Muscle layer of colon (tissue), 2 donors: ENCODE data around the gene CRIP1.

Source experiments
- H3K27ac ChIP-seq: one replicate; pipeline ENCODE4 v1.7.0; 2013; ENCODE audit warnings: low read depth, mild to moderate bottlenecking, low read length, moderate library complexity
- H3K27me3 ChIP-seq, 2 donors: one replicate each; pipeline ENCODE4 v1.7.0; 2013; ENCODE audit warnings: low read length in 2 of 2, mild to moderate bottlenecking in 2 of 2; ENCODE audit not compliant: insufficient read depth in 2 of 2, control insufficient read depth in 1 of 2
- H3K36me3 ChIP-seq: one replicate; pipeline ENCODE4 v1.7.0; 2013; ENCODE audit warnings: mild to moderate bottlenecking, low read length; ENCODE audit not compliant: insufficient read depth
- H3K4me1 ChIP-seq: one replicate; pipeline ENCODE4 v1.7.0; 2013; ENCODE audit warnings: mild to moderate bottlenecking, low read length; ENCODE audit not compliant: insufficient read depth
- H3K4me3 ChIP-seq, 2 donors: one replicate each; pipeline ENCODE4 v1.7.0; 2013; ENCODE audit warnings: low read length in 2 of 2, low read depth in 1 of 2, mild to moderate bottlenecking in 1 of 2, moderate library complexity in 1 of 2
- H3K9ac ChIP-seq: one replicate; pipeline ENCODE4 v1.7.0; 2013; ENCODE audit warnings: low read length
- H3K9me3 ChIP-seq: one replicate; pipeline ENCODE4 v1.7.0; 2013; ENCODE audit warnings: mild to moderate bottlenecking, low read length
- donor health status: abdominal sarcoma.
- donor health status: Adenocarcinoma of cecum.

Gene CRIP1

GRCh38 chr14:105500036-105500725 lies 13.5 kb downstream of the CRIP1 start:
- Histone ChIP-seq H3K27me3 (no peaks in the 10 kb centered on the region), H3K9me3 (no peaks in the 10 kb centered on the region), H3K4me3 (no peak overlapping the region), H3K36me3 (no peaks in the 10 kb centered on the region), H3K4me1 (no peaks in the 10 kb centered on the region), H3K27ac (no peak overlapping the region), H3K9ac (no peak overlapping the region)

- no peak overlapping the region for H3K9ac ChIP-seq
These were observed 14.0 kb downstream of the CRIP1 start for GRCh38 chr14:105500726-105501101.

GRCh38 chr14:105501504-105502291 lies 15.0 kb downstream of the CRIP1 start:
- H3K4me3 ChIP-seq: no peak overlapping the region
- H3K27ac ChIP-seq: no peak overlapping the region
- no peaks in the 10 kb centered on the region for H3K4me1 ChIP-seq
- no peaks in the 10 kb centered on the region for H3K27me3 ChIP-seq
- H3K36me3 ChIP-seq: no peaks in the 10 kb centered on the region
- H3K9ac ChIP-seq: no peak overlapping the region
- H3K9me3 ChIP-seq: no peaks in the 10 kb centered on the region

More at GRCh38 chr14:105500726-105501101, 14.0 kb downstream of the CRIP1 start:
- Histone ChIP-seq H3K9me3 (no peaks in the 10 kb centered on the region), H3K27ac (no peak overlapping the region), H3K4me1 (no peaks in the 10 kb centered on the region), H3K4me3 (no peak overlapping the region), H3K27me3 (no peaks in the 10 kb centered on the region), H3K36me3 (no peaks in the 10 kb centered on the region)

- Histone ChIP-seq H3K9ac (no peak overlapping the region), H3K9me3 (no peaks in the 10 kb centered on the region), H3K4me3 (no peak overlapping the region), H3K4me1 (no peaks in the 10 kb centered on the region), H3K27me3 (no peaks in the 10 kb centered on the region), H3K36me3 (no peaks in the 10 kb centered on the region), H3K27ac (no peak overlapping the region)
These were observed 16.0 kb downstream of the CRIP1 start for GRCh38 chr14:105502446-105503295.

GRCh38 chr14:105503296-105503640 lies 16.6 kb downstream of the CRIP1 start:
- H3K4me3 ChIP-seq: no peak overlapping the region
- no peak overlapping the region for H3K27ac ChIP-seq
- no peak overlapping the region for H3K9ac ChIP-seq
- no peaks in the 10 kb centered on the region for H3K36me3 ChIP-seq
- no peaks in the 10 kb centered on the region for H3K4me1 ChIP-seq
- no peaks in the 10 kb centered on the region for H3K9me3 ChIP-seq
- H3K27me3 ChIP-seq: no peaks in the 10 kb centered on the region

- no peaks in the 10 kb centered on the region for H3K36me3 ChIP-seq
- no peaks in the 10 kb centered on the region for H3K27me3 ChIP-seq
- H3K4me1 ChIP-seq: no peaks in the 10 kb centered on the region
- H3K9ac ChIP-seq: no peak overlapping the region
- no peak overlapping the region for H3K4me3 ChIP-seq
- H3K27ac ChIP-seq: no peak overlapping the region
- no peaks in the 10 kb centered on the region for H3K9me3 ChIP-seq
These were observed 17.4 kb downstream of the CRIP1 start for GRCh38 chr14:105503935-105504692.

GRCh38 chr14:105505101-105505500 lies 18.4 kb downstream of the CRIP1 start:
- H3K27ac ChIP-seq: no peak overlapping the region
- H3K27me3 ChIP-seq: no peaks in the 10 kb centered on the region
- H3K9ac ChIP-seq: no peak overlapping the region
- no peaks in the 10 kb centered on the region for H3K9me3 ChIP-seq
- H3K4me3 ChIP-seq: no peak overlapping the region
- H3K4me1 ChIP-seq: no peaks in the 10 kb centered on the region
- H3K36me3 ChIP-seq: no peaks in the 10 kb centered on the region

DNA sequence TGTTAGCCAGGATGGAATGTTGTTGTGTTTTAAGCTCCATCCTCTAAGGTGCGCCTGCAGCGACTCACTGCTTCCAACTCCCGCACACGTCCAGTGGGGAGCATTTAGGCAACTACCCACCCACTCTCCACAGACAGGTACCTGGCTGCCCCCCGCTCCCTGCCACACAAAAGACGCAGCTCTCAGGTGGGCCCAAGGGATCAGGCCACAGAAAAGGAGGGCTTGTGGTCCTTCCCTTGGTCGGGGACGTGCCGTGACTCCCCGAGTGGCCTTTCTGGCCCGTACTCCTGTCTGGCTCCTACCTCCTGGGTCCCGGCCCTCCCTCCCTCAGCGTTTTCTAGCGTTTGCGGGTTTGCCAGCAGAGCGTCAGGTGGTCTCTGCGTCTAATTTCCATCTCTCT lies 20.6 kb downstream of the CRIP1 start:
- H3K4me1 ChIP-seq: no peaks in the 10 kb centered on the region

DNA sequence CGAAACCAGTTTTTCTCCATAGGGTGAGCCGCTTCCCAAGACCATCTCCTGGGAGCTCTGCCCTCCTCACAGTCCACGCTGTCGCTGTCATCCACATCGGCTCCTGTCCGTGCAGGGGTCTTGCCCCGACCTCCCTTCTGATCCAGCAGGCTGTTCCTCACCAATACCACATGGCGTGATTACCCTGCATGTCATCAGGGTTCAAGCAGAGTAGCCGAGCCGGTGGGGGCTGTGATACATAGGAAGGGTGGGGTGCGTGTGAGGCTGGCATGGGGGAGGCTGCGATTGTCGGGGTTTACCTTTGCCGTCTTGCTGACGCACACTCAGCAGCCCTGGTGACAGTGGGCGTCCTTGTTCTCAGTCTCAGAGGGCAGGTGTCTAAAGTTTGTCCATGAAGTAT lies 21.4 kb downstream of the CRIP1 start:
- no peak overlapping the region for H3K9ac ChIP-seq
- H3K4me3 ChIP-seq: no peak overlapping the region
- H3K36me3 ChIP-seq: no peaks in the 10 kb centered on the region
- no peaks in the 10 kb centered on the region for H3K9me3 ChIP-seq
- peaks cover 0 to 6% of the 10 kb centered on the region in 2 donors for H3K27me3 ChIP-seq
- no peak overlapping the region for H3K27ac ChIP-seq
- H3K4me1 ChIP-seq: no peaks in the 10 kb centered on the region

More for the DNA sequence above, 20.6 kb downstream of the CRIP1 start:
- no peaks in the 10 kb centered on the region for H3K36me3 ChIP-seq
- no peak overlapping the region for H3K4me3 ChIP-seq
- no peak overlapping the region for H3K27ac ChIP-seq
- no peaks in the 10 kb centered on the region for H3K9me3 ChIP-seq
- no peak overlapping the region for H3K9ac ChIP-seq
- H3K27me3 ChIP-seq: no peaks in the 10 kb centered on the region

DNA sequence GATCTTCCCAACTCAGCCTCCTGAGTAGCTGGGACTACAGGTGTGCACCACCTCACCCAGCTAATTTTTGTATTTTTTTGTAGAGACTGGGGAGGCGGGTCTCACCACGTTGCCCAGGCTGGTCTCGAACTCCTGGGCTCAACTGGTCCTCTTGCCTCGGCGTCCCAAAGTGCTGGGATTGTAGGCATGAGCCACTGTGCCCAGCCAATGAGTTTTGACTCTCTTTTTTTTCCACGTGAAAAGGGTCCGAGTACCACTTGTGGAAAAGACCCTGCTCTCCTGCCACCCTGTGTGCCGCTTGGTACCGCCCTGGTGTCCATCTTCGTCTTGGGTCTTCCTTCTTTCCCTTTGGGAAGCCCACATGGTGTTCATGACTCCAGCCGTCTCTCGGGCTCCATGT lies 21.9 kb downstream of the CRIP1 start:
- H3K27me3 ChIP-seq: peaks cover 0 to 6% of the 10 kb centered on the region in 2 donors
- no peak overlapping the region for H3K4me3 ChIP-seq
- H3K9me3 ChIP-seq: no peaks in the 10 kb centered on the region
- H3K4me1 ChIP-seq: no peaks in the 10 kb centered on the region
- no peaks in the 10 kb centered on the region for H3K36me3 ChIP-seq
- H3K9ac ChIP-seq: no peak overlapping the region
- H3K27ac ChIP-seq: no peak overlapping the region

DNA sequence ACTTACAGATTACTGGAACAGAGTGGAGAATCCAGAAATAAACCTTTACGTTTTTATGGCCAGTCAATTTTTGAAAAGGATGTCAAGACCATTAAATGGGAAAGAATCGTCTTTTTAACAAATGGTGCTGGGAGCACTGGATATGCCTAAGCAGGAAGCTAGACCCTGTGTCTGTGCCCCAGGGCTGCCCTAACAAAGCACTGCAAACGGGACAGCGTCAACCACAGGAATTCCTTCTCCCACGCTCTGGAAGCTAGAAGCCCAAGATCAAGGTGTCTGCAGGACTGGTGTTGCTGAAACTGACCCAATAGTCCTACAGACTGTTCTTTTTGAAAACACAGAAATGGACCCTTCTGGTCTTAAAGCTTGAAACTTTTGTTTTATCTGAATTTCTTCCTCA lies 30.4 kb downstream of the CRIP1 start:
- Histone ChIP-seq H3K27me3 (peaks cover 0 to 6% of the 10 kb centered on the region in 2 donors), H3K4me1 (no peaks in the 10 kb centered on the region), H3K9me3 (no peaks in the 10 kb centered on the region), H3K27ac (no peak overlapping the region), H3K9ac (no peak overlapping the region), H3K36me3 (no peaks in the 10 kb centered on the region), H3K4me3 (no peak overlapping the region)
